GM18505 (cell line): ENCODE measurements around the gene LYPD1.

Source experiments
- ATAC-seq: cut with Tn5 transposase; IDR thresholded peaks from one replicate; pipeline ENCODE4 v1.9.1; 2021; ENCODE audit not compliant: unreplicated experiment
- POLR2A ChIP-seq: IDR thresholded peaks from 4 replicates; pipeline ENCODE4 v1.6.1; 2011; ENCODE audit warnings: borderline replicate concordance; ENCODE audit not compliant: insufficient read depth, insufficient read length; ENCODE audit errors: extremely low read depth

Gene LYPD1

GRCh38 chr2:132654968-132655367, 15.0 kb downstream of the LYPD1 start:
- ATAC-seq, result no peak
- TF ChIP-seq POLR2A, result no peak

- ATAC-seq, result no peak
- TF ChIP-seq POLR2A, result no peak
Observed at GRCh38 chr2:132654335-132654734, 15.7 kb downstream of the LYPD1 start.

- TF ChIP-seq POLR2A, result no peak
- no peak for ATAC-seq
Observed at GRCh38 chr2:132652474-132652873, 17.5 kb downstream of the LYPD1 start.

- no peak for ATAC-seq
- TF ChIP-seq POLR2A, result no peak
Observed at GRCh38 chr2:132651115-132652045, 18.6 kb downstream of the LYPD1 start.

- no peak for ATAC-seq
- TF ChIP-seq POLR2A, result no peak
Observed at GRCh38 chr2:132646540-132647108, 23.4 kb downstream of the LYPD1 start.

GRCh38 chr2:132645722-132646539, 24.1 kb downstream of the LYPD1 start:
- no peak for TF ChIP-seq POLR2A
- ATAC-seq, result no peak

- ATAC-seq, result no peak
- TF ChIP-seq POLR2A, result no peak
Observed at GRCh38 chr2:132645176-132645575, 24.8 kb downstream of the LYPD1 start.

GRCh38 chr2:132642415-132642814, 27.6 kb downstream of the LYPD1 start:
- TF ChIP-seq POLR2A, result no peak
- no peak for ATAC-seq

- TF ChIP-seq POLR2A, result no peak
- no peak for ATAC-seq
Observed at GRCh38 chr2:132641819-132642218, 28.2 kb downstream of the LYPD1 start.

GRCh38 chr2:132640116-132640515, 29.9 kb downstream of the LYPD1 start:
- no peak for ATAC-seq
- TF ChIP-seq POLR2A, result no peak

- ATAC-seq, result no peak
- TF ChIP-seq POLR2A, result no peak
Observed at GRCh38 chr2:132638313-132639040, 31.5 kb downstream of the LYPD1 start.

- no peak for TF ChIP-seq POLR2A
- ATAC-seq, result no peak
Observed at GRCh38 chr2:132636346-132636745, 33.7 kb downstream of the LYPD1 start.

- no peak for ATAC-seq
- no peak for TF ChIP-seq POLR2A
Observed at GRCh38 chr2:132633635-132634034, 36.4 kb downstream of the LYPD1 start.

- ATAC-seq, result no peak
Observed at GRCh38 chr2:132632000-132632649, 37.9 kb downstream of the LYPD1 start.

More at GRCh38 chr2:132632000-132632649, 37.9 kb downstream of the LYPD1 start:
- TF ChIP-seq POLR2A, result no peak
